HG03520 (cell line): Measurements from ENCODE around the gene CFAP70.

Source experiments
- ATAC-seq: cut with Tn5 transposase; IDR thresholded peaks from one replicate; pipeline ENCODE4 v1.9.1; 2021; ENCODE audit warnings: mild to moderate bottlenecking, moderate library complexity; ENCODE audit not compliant: unreplicated experiment

Gene CFAP70

GRCh38 chr10:73218431-73219191 is 140.1 kb downstream of the CFAP70 start:
- no peak for ATAC-seq

DNA sequence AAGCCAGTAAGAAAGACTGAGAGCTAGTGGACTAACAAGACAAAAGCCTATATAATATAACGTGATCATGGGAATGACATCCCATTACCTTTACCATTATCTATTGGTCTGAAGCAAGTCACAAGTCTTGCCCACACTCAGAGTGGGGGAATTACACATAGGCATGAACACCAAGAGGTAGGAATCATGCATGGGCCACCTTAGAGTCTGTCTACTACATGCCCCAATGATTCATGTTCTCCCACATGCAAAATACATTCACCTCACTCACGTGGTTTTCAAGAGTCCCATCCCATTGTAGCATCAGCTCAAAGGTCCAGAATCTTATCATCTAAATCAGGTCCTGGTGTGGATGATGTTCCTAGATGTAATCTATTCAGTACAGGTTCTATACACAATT is 141.0 kb downstream of the CFAP70 start:
- no peak for ATAC-seq

GRCh38 chr10:73215749-73216148 is 142.9 kb downstream of the CFAP70 start:
- no peak for ATAC-seq

- ATAC-seq, result no peak
Observed at GRCh38 chr10:73211106-73211811, 147.4 kb downstream of the CFAP70 start.

DNA sequence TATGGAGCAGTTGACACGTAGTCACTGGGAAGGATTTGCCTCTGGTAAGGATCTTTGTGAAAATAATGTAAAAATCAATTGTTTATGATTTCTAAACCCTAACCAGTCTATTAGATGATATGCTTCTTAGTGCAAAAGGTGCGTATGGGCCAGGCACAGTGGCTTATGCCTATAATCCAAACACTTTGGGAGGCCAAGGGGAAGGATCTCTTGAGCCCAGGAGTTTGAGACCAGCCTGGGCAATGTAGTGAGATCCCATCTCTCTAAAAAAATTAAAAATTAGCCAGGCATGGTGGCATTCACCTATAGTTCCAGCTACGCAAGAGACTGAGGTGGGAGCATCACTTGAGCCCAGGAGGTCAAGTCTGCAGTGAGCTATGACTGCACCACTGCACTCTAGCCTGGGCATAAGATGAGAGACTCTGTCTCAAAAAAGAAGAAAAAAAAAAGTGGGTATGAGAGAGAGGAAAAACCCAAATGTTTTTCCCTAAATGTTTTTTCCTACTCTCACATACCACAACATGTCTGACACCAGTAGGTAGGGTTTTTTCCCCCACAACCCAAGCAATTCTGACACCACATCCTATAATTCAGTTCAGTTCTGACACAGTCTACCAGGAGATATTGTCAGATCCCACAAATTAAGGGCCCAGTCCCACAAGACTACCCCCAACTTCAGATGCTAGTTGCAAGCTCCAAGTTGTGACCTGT is 148.1 kb downstream of the CFAP70 start:
- ATAC-seq, result no peak

DNA sequence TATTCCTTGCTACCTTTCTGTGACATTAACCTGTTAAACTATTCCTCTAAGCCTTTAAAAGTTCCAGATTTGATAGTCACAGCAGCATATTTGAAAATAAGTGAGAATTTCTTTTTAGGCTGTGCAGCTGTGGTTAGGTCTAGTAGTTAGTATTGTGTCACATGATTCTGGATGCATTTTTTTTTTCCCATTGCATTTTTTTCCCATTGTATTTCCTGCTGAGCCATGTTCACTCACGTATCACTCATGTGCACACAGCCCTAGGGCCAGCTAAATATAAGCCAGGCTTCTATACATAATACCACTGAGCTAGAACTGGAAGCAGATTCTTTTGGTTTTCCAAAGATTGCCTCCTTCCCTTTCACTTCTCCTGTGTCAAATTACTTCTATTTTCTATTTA is 149.0 kb downstream of the CFAP70 start:
- no peak for ATAC-seq

DNA sequence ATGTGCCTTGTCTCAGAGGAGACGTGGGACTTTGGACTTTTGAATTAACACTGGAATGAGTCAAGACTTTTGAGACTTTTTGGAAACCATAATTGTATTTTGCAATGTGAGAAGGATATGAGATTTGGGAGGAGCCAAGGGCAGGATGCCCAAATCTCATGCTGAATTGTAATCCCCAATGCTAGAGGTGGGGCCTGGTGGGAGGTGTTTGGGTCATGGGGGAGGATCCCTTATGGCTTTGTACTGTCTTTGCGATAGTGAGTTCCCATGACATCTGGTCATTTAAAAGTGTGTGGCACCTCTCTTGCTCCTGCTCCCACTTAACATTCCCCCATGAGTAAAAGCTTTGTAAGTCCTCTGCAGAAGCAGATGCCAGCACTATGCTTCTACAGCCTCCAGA is 150.8 kb downstream of the CFAP70 start:
- ATAC-seq, result no peak

- ATAC-seq, result no peak
Observed at GRCh38 chr10:73206385-73206784, 152.3 kb downstream of the CFAP70 start.

- no peak for ATAC-seq
Observed at GRCh38 chr10:73205890-73206289, 152.8 kb downstream of the CFAP70 start.

GRCh38 chr10:73205081-73205480 is 153.6 kb downstream of the CFAP70 start:
- ATAC-seq, result no peak
